Duodenal mucosa (tissue), 2 donors: ENCODE results near the gene GGA1.

Experiments used
- H3K27ac ChIP-seq: one replicate; pipeline ENCODE4 v1.7.0; 2013; ENCODE audit warnings: low read depth, low read length
- H3K27me3 ChIP-seq, 2 donors: one replicate each; pipeline ENCODE4 v1.7.0; 2013; ENCODE audit warnings: low read length in 2 of 2, control low read depth in 1 of 2; ENCODE audit not compliant: insufficient read depth in 2 of 2, control insufficient read depth in 1 of 2
- H3K36me3 ChIP-seq, 2 donors: one replicate each; pipeline ENCODE4 v1.7.0; 2013; ENCODE audit warnings: low read length in 2 of 2, control low read depth in 1 of 2; ENCODE audit not compliant: insufficient read depth in 2 of 2, control insufficient read depth in 1 of 2
- H3K4me1 ChIP-seq, 2 donors: one replicate each; pipeline ENCODE4 v1.7.0; 2013; ENCODE audit warnings: low read length in 2 of 2, control low read depth in 1 of 2; ENCODE audit not compliant: insufficient read depth in 2 of 2, control insufficient read depth in 1 of 2
- H3K4me3 ChIP-seq, 2 donors: one replicate each; pipeline ENCODE4 v1.7.0; 2013; ENCODE audit warnings: low read length in 2 of 2, low read depth in 1 of 2
- H3K9ac ChIP-seq, 2 donors: one replicate each; pipeline ENCODE4 v1.7.0; 2013; ENCODE audit warnings: low read length in 2 of 2, low read depth in 1 of 2
- H3K9me3 ChIP-seq, 2 donors: one replicate each; pipeline ENCODE4 v1.7.0; 2013; ENCODE audit warnings: low read length in 2 of 2, control low read depth in 1 of 2; ENCODE audit not compliant: control insufficient read depth in 1 of 2

GGA1 gene

DNA sequence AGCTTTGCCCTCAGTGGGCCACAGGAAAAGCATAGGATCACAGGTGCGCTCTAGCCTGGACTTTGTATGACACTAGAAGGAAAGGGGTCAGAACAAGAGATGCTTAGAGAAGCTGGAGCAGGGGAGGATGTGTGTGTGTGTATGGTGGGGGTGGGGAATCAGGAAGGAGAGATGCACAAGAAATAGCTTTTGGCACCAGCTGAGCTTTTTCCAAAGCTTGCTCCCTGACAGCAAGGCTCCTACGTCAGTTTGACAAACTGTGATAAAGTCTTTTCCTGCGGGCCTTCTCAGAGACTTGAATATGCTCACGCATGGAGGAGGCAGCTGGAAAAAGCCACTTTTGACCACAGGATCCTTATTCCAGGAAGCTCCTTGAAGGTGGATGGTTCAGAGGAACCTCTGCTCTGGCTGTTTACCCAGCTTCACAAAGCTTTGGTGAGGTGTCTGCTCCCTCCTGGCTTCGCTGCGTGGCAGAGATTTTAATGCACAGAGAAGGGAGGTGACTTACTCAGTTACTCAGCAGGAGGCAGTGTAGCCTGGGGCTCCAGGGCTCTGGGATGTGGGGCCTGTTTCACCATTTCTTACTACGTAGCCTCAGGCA lies 44.4 kb upstream of the GGA1 start:
- Histone ChIP-seq H3K4me1 (peaks cover 62 to 75% of the 10 kb centered on the region in 2 donors), H3K27ac (peak overlapping the region; percentile 65), H3K9me3 (no peaks in the 10 kb centered on the region), H3K36me3 (peaks cover 12 to 22% of the 10 kb centered on the region in 2 donors), H3K4me3 (peak overlapping the region in 1 of 2 donors; percentile 31), H3K27me3 (no peaks in the 10 kb centered on the region), H3K9ac (peak overlapping the region; percentile 20 to 98)

DNA sequence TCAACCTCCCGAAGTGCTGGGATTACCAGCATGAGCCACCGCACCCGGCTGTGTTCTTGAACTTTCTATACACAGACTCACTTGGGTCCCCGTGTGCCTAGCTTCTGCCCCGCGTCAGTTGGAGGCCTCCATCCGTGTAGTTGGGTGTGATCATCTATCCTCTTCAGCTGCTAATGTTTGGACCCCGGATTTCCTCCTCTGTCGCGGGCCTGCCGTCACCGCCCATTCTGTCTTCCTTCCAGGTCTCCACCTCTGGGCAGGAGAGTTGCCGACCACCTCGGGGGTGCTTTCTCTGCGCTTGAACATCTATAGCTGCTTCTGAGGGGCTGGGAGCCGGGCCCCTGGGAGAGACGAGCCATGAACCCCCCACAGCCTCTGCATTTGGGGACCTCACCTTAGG lies 42.8 kb upstream of the GGA1 start:
- no peak overlapping the region for H3K4me3 ChIP-seq

DNA sequence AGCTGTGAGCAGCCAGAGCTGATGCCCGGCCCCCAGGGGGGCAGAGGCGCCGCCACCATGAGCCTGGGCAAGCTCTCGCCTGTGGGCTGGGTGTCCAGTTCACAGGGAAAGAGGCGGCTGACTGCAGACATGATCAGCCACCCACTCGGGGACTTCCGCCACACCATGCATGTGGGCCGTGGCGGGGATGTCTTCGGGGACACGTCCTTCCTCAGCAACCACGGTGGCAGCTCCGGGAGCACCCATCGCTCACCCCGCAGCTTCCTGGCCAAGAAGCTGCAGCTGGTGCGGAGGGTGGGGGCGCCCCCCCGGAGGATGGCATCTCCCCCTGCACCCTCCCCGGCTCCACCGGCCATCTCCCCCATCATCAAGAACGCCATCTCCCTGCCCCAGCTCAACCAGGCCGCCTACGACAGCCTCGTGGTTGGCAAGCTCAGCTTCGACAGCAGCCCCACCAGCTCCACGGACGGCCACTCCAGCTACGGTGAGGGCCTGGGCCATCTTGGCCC lies 42.3 kb upstream of the GGA1 start:
- Histone ChIP-seq H3K36me3 (peaks cover 12 to 22% of the 10 kb centered on the region in 2 donors), H3K4me1 (peaks cover 77 to 87% of the 10 kb centered on the region in 2 donors), H3K4me3 (no peak overlapping the region), H3K9me3 (no peaks in the 10 kb centered on the region), H3K27ac (no peak overlapping the region), H3K27me3 (no peaks in the 10 kb centered on the region), H3K9ac (peak overlapping the region in 1 of 2 donors; percentile 31)

More for the DNA sequence above, 42.8 kb upstream of the GGA1 start:
- no peak overlapping the region for H3K9ac ChIP-seq
- no peak overlapping the region for H3K27ac ChIP-seq
- no peaks in the 10 kb centered on the region for H3K27me3 ChIP-seq
- H3K9me3 ChIP-seq: no peaks in the 10 kb centered on the region
- peaks cover 72 to 85% of the 10 kb centered on the region in 2 donors for H3K4me1 ChIP-seq
- peaks cover 12 to 22% of the 10 kb centered on the region in 2 donors for H3K36me3 ChIP-seq

DNA sequence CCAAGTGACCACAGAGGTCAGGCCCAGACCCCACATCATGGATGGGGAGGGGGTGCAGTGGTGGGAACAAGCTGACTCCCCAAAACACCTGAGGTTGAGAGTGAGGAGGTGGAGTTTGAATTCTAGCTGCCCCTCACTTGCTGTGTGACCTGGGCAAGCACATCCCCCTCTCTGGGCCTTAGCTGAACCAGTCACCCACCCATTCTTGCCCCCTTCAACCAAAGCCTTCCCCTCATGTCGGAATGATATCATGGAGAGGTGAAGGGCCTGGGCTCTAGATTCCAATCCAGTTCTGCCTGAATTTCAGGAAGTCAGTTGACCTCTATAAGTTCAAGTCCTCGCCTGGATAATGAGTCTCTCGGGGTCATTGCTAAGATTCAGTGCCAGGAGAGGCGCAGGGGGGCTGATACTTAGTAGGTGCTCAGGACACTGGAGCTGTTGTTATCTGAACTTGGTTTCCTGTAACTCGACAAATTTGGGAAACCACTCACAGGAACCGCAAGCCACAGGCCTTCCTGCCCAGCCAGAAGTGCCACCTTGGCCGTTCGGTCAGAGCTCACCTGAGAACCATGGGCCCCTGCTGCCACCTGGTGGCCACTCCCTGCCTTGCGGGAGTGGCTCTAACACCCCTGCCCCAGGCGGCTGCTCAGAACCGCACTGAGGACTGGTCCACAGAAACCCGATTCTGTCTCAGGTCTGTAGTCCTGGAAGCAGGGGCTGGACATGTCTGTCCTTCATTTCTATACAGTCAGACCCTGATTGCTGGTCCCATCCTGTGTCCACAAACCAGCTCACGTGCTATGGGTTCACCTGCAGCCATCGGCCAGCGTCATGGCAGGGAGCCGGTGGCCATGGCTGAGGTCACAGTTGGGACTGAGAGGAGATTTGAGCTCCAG lies 41.5 kb upstream of the GGA1 start:
- H3K9me3 ChIP-seq: no peaks in the 10 kb centered on the region
- H3K27me3 ChIP-seq: no peaks in the 10 kb centered on the region
- H3K9ac ChIP-seq: peak overlapping the region; percentile 31 to 58
- peak overlapping the region in 1 of 2 donors; percentile 36 for H3K4me3 ChIP-seq
- peaks cover 9 to 22% of the 10 kb centered on the region in 2 donors for H3K36me3 ChIP-seq
- H3K4me1 ChIP-seq: peaks cover 76 to 80% of the 10 kb centered on the region in 2 donors
- no peak overlapping the region for H3K27ac ChIP-seq

DNA sequence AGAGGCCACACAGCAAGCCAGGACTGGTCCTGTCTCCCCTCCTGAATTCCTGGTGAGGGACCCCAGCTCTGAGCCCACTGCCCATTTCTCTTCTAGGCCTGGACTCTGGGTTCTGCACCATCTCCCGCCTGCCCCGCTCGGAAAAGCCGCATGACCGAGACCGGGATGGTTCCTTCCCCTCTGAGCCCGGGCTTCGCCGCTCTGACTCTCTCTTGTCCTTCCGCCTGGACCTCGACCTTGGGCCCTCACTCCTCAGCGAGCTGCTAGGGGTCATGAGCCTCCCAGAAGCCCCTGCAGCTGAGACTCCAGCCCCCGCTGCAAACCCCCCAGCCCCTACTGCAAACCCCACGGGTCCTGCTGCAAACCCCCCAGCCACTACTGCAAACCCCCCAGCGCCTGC lies 40.6 kb upstream of the GGA1 start:
- Histone ChIP-seq H3K27me3 (no peaks in the 10 kb centered on the region), H3K9ac (peak overlapping the region; percentile 31 to 58), H3K4me3 (no peak overlapping the region), H3K36me3 (peaks cover 9 to 22% of the 10 kb centered on the region in 2 donors), H3K9me3 (no peaks in the 10 kb centered on the region), H3K27ac (no peak overlapping the region), H3K4me1 (peaks cover 68 to 71% of the 10 kb centered on the region in 2 donors)

DNA sequence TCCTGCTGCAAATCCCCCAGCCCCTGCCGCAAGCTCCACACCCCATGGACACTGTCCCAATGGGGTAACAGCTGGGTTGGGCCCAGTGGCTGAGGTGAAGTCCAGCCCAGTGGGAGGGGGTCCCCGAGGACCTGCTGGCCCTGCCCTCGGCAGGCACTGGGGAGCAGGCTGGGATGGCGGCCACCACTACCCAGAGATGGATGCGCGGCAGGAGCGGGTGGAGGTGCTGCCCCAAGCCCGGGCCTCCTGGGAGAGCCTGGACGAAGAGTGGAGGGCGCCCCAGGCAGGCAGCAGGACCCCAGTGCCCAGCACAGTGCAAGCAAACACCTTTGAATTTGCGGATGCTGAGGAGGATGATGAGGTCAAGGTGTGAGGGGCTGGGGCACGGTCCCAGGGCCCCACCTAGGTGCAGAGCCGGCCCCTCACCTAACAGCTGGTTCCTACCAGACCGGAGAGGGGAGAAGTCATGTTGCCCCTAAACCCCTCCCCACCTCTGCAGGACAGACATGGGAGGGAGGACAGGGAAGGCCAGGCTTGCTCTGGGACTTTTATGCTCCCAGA lies 40.1 kb upstream of the GGA1 start:
- peak overlapping the region; percentile 54 for H3K27ac ChIP-seq
- no peaks in the 10 kb centered on the region for H3K27me3 ChIP-seq
- peak overlapping the region; percentile 54 to 58 for H3K9ac ChIP-seq
- no peak overlapping the region for H3K4me3 ChIP-seq
- peaks cover 9 to 22% of the 10 kb centered on the region in 2 donors for H3K36me3 ChIP-seq
- H3K9me3 ChIP-seq: no peaks in the 10 kb centered on the region
- H3K4me1 ChIP-seq: peaks cover 62 to 66% of the 10 kb centered on the region in 2 donors

DNA sequence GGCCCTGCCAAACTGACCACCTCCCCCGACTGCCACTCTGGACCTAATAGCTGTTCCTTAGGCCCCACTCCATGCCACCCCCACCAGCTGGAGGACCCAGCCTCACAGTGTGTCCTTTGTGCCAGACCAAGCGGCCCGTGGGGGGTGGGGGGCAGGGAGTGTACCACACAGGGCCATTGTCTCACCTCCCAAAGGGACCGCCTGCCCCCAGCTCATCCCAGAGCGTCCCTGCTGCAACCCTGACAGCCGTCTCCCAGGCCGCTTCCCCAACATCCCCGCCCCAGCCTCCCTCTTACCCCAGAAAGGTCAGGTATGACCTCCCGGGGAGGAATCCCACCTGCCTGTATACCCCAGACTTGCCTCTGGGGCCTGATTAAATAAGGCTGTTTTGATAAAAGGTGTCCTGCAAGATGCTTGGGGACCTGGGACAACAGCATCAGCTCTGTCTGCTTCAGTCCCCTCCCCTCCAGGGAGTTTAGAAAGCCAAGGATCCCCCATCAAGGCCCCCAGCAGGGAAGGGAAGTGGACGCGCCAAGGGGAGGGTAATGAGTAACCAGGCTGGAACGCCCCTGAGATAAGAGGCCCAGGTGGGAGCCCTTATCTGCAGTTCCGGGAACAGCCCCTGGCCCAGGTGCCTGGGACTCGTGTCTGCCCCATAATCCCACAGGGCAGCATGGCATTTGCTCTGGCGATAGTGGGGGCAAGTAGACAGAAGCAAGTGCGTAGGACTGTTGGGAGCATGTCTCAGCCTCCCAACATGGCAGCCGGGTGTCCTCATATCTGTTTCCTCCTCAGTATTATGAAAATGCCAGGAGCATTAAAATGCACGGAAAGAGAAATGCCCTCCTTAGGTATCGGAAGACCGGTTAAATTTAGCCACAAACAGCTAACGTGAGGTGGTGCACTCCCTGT lies 39.4 kb upstream of the GGA1 start:
- H3K9ac ChIP-seq: peak overlapping the region; percentile 58 to 61
- no peaks in the 10 kb centered on the region for H3K9me3 ChIP-seq
- H3K27ac ChIP-seq: peak overlapping the region; percentile 54
- peaks cover 9 to 22% of the 10 kb centered on the region in 2 donors for H3K36me3 ChIP-seq
- H3K4me3 ChIP-seq: peak overlapping the region in 1 of 2 donors; percentile 37
- H3K4me1 ChIP-seq: peaks cover 55 to 59% of the 10 kb centered on the region in 2 donors
- H3K27me3 ChIP-seq: no peaks in the 10 kb centered on the region

DNA sequence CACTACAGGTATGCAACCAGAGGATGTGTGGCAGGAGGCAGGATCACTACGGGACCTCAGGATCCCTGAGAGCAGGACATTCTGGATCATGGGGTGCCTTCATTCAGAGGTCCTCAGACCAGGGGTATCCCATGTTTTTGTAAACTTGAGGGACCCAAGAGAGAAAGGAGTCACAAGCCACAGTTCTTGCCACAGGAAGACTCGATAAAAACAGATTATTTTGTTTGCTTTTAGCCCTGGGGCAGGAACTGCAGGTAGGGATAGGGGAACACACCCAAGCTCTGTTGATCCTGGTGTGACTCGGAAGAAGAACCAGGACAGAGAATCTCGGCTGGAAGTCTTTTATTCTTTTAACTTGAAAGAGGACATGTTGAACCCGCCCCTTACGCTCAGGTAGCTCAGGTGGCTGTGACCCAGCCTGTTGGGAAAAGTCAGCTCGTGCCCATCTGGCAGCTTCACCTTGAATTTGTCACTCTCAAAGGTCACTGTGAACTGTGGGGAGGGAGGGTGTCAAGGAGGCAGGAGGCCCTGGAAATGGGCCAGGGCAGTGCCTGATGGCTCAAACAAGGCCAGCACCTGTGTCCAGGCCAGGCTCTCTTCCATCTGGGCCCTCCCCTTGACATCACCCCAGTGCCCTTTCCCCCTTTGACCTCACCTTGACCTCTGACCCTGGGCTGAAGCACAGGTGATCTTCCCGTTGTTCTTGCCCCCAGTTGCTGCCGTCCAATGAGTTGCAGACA lies 38.5 kb upstream of the GGA1 start:
- peak overlapping the region; percentile 54 for H3K27ac ChIP-seq
- no peaks in the 10 kb centered on the region for H3K27me3 ChIP-seq
- peaks cover 9 to 22% of the 10 kb centered on the region in 2 donors for H3K36me3 ChIP-seq
- H3K4me1 ChIP-seq: peaks cover 51 to 55% of the 10 kb centered on the region in 2 donors
- H3K4me3 ChIP-seq: peak overlapping the region in 1 of 2 donors; percentile 33
- no peaks in the 10 kb centered on the region for H3K9me3 ChIP-seq
- H3K9ac ChIP-seq: peak overlapping the region; percentile 25 to 61

DNA sequence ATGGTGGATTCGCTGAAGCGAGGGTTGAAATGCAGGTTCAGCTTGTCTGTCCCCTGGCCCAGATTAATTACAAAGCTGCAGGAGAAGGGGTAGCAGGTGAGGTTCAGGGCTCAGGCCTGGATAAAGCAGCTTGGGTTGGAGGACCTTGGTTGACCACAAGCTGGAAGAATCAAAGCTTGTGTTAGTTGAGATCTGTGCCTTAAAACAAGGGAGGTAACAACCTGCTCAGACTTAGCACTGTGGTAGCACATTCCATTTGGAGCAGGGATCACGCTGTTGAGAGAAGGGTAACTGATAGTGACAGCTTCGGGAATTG lies 38.0 kb upstream of the GGA1 start:
- no peak overlapping the region for H3K4me3 ChIP-seq
- peak overlapping the region; percentile 54 for H3K27ac ChIP-seq
- peaks cover 9 to 22% of the 10 kb centered on the region in 2 donors for H3K36me3 ChIP-seq
- H3K4me1 ChIP-seq: peaks cover 51 to 55% of the 10 kb centered on the region in 2 donors
- H3K27me3 ChIP-seq: no peaks in the 10 kb centered on the region
- H3K9ac ChIP-seq: peak overlapping the region in 1 of 2 donors; percentile 61
- H3K9me3 ChIP-seq: no peaks in the 10 kb centered on the region
